ENCODE results near the gene PRUNE2. TPM values are rescaled to one million over a fixed set of nuclear protein-coding genes. Genes with fewer than 3 reads are reported as not detected.

PRUNE2 gene
- total RNA-seq, 6 donors from 2014 or later, result 5.6 to 20.4 (median 8.8) TPM

GRCh38 chr9:76585487-76586389, 320.2 kb downstream of the PRUNE2 start:
- H3K9me3 ChIP-seq, result no peaks in the 10 kb centered on the region
- H3K27me3 ChIP-seq, result no peaks in the 10 kb centered on the region
- H3K4me3 ChIP-seq, result no peak overlapping the region
- ATAC-seq (ENCODE audit: low FRiP score in 2 of 2), result peak in 1 of 2 donors; percentile 63
- TF ChIP-seq CTCF (IDR thresholded peaks at IDR 0.05) (no peak), POLR2A (IDR thresholded peaks at IDR 0.05) (no peak), EP300 (IDR thresholded peaks at IDR 0.05) (no peak), POLR2AphosphoS5 (IDR thresholded peaks at IDR 0.05) (no peak)
- 78 to 79% methylated on average over 6 of the region's 6 CpGs for WGBS, 2 donors
- H3K27ac ChIP-seq, result peak overlapping the region in 1 of 4 donors; percentile 1
- H3K4me1 ChIP-seq, result peaks cover 0 to 3% (median 0%) of the 10 kb centered on the region in 4 donors
- no peaks in the 10 kb centered on the region for H3K36me3 ChIP-seq
- DNase-seq, result no peak

- Histone ChIP-seq H3K27ac (no peak overlapping the region), H3K4me1 (peaks cover 0 to 3% (median 0%) of the 10 kb centered on the region in 4 donors), H3K36me3 (no peaks in the 10 kb centered on the region), H3K4me3 (no peak overlapping the region), H3K27me3 (no peaks in the 10 kb centered on the region), H3K9me3 (no peaks in the 10 kb centered on the region)
- 90 to 93% methylated on average over 7 of the region's 7 CpGs for WGBS, 2 donors
- DNase-seq, result no peak
- TF ChIP-seq CTCF (IDR thresholded peaks at IDR 0.05), result no peak
- no peak for ATAC-seq (ENCODE audit: low FRiP score in 2 of 2)
Observed at GRCh38 chr9:76583256-76583655, 322.7 kb downstream of the PRUNE2 start.

GRCh38 chr9:76581731-76582130, 324.2 kb downstream of the PRUNE2 start:
- no peaks in the 10 kb centered on the region for H3K9me3 ChIP-seq
- H3K4me1 ChIP-seq, result no peaks in the 10 kb centered on the region
- no peaks in the 10 kb centered on the region for H3K27me3 ChIP-seq
- no peak overlapping the region for H3K27ac ChIP-seq
- DNase-seq, result no peak
- no peaks in the 10 kb centered on the region for H3K36me3 ChIP-seq
- TF ChIP-seq CTCF (IDR thresholded peaks at IDR 0.05), result no peak
- TF ChIP-seq EP300 (IDR thresholded peaks at IDR 0.05), result no peak
- TF ChIP-seq POLR2AphosphoS5 (IDR thresholded peaks at IDR 0.05), result no peak
- TF ChIP-seq POLR2A (IDR thresholded peaks at IDR 0.05), result no peak
- H3K4me3 ChIP-seq, result no peak overlapping the region
- no peak for ATAC-seq (ENCODE audit: low FRiP score in 2 of 2)
- WGBS, 2 donors, result 95 to 100% methylated on average over 2 of the region's 2 CpGs

- 69 to 81% methylated on average over 3 of the region's 3 CpGs for WGBS, 2 donors
- TF ChIP-seq EP300 (IDR thresholded peaks at IDR 0.05) (no peak), POLR2AphosphoS5 (IDR thresholded peaks at IDR 0.05) (no peak), CTCF (IDR thresholded peaks at IDR 0.05) (no peak), POLR2A (IDR thresholded peaks at IDR 0.05) (no peak)
- ATAC-seq (ENCODE audit: low FRiP score in 2 of 2) (no peak), DNase-seq (no peak)
- no peak overlapping the region for H3K4me3 ChIP-seq
- H3K27me3 ChIP-seq, result no peaks in the 10 kb centered on the region
- H3K9me3 ChIP-seq, result no peaks in the 10 kb centered on the region
- H3K27ac ChIP-seq, result no peak overlapping the region
- H3K36me3 ChIP-seq, result no peaks in the 10 kb centered on the region
- H3K4me1 ChIP-seq, result peaks cover 0 to 7% (median 2%) of the 10 kb centered on the region in 4 donors
Observed at GRCh38 chr9:76580820-76581219, 325.1 kb downstream of the PRUNE2 start.

GRCh38 chr9:76580188-76580587, 325.7 kb downstream of the PRUNE2 start:
- Histone ChIP-seq H3K4me3 (no peak overlapping the region), H3K9me3 (no peaks in the 10 kb centered on the region), H3K27me3 (no peaks in the 10 kb centered on the region), H3K4me1 (peaks cover 0 to 7% (median 3%) of the 10 kb centered on the region in 4 donors), H3K27ac (no peak overlapping the region), H3K36me3 (no peaks in the 10 kb centered on the region)
- WGBS, 2 donors, result 37 to 46% methylated on average over 8 of the region's 8 CpGs
- no peak for TF ChIP-seq EP300 (IDR thresholded peaks at IDR 0.05)
- no peak for TF ChIP-seq CTCF (IDR thresholded peaks at IDR 0.05)
- no peak for TF ChIP-seq POLR2A (IDR thresholded peaks at IDR 0.05)
- TF ChIP-seq POLR2AphosphoS5 (IDR thresholded peaks at IDR 0.05), result no peak
- ATAC-seq (ENCODE audit: low FRiP score in 2 of 2) (no peak), DNase-seq (no peak)

Data from upper lobe of left lung (tissue), 6 donors.